IPS DF 4.7 (cell line): ENCODE data around the gene APOOL.
A peak's percentile ranks its signal among the peaks of the same experiment; 100 is the strongest.
"Not testable (repeated sequence)": the region's sequence is repeated elsewhere in the genome, so short reads cannot be mapped to it uniquely, and the experiment has no call there.

Experiments
- DNase-seq: peaks from one replicate; pipeline ENCODE4 v3.0.0-alpha.2; 2013; ENCODE audit warnings: low spot score; ENCODE audit errors: extremely low read depth

APOOL gene

DNA sequence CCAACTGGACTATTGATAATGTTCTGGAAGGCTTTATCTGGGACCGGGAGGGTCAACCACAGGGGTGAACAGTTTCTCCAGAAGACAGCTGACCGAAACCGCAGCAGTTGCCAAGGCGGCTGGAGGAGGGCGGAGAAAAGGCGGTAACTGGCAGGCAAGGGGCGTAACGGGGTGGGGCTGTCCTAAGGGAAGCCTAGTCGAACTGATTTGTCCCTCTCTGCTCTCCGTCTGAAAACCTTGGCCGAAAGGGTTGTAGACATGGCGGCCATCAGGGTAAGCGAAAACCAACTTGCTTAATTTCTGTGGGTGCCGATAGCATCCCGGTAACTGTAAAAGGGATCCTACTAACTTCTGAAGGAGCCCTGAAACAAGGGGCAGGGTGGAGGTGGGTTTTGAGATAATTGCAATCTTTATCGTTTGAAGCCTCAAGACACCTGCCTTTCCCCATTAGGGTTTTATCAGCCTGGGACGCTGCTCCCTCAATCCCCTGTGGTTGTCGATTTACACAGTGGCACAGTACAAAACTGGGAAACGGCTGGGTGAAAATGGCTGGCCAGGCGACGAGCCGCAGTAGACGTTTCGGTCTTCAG lies at the start of gene APOOL:
TSS of gene APOOL (plus strand) at position 223 of the 590 bp plus-strand sequence. CDS start at position 259, 36 bp downstream.
- peak; percentile 14 for DNase-seq

- DNase-seq, result no peak
Measured at GRCh38 chrX:84956304-84956703, 47.4 kb upstream of the APOOL start.

- no peak for DNase-seq
Measured at GRCh38 chrX:84974803-84975202, 28.9 kb upstream of the APOOL start.

DNA sequence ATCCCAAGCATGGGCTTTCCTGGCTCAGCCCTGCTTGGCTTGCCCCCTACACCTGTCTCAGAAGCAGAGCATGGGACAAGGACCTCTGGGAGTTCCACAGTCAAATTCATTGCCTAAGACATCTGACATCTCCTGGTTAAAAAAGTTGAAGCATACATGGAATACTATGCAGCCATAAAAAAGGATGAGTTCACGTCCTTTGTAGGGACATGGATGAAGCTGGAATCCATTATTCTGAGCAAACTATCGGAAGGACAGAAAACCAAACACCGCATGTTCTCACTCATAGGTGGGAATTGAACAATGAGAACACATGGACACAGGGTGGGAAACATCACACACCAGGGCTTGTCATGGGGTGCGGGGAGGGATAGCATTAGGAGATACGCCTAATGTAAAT lies 11.9 kb upstream of the APOOL start:
- not testable (repeated sequence) for DNase-seq

DNA sequence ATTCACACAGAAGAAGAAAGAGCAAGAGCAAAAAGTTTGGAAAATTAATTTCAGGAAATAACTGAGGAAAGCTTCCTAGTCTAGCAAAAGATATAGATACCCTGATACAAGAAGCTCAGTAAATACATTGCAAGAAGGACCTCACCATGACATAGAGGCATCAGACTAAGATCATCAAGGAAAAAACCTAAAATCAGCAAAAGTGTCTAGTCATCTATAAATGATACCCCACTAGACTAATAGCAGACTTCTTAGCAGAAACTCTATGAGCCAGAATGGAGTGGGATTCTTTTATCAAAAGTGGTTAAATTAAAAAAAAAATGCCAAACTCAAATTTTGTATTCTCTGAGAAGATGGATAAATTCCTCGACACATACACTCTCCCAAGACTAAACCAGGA lies 10.5 kb upstream of the APOOL start:
- no peak for DNase-seq

- no peak for DNase-seq
Measured at GRCh38 chrX:85001344-85001743, 2.3 kb upstream of the APOOL start.

DNA sequence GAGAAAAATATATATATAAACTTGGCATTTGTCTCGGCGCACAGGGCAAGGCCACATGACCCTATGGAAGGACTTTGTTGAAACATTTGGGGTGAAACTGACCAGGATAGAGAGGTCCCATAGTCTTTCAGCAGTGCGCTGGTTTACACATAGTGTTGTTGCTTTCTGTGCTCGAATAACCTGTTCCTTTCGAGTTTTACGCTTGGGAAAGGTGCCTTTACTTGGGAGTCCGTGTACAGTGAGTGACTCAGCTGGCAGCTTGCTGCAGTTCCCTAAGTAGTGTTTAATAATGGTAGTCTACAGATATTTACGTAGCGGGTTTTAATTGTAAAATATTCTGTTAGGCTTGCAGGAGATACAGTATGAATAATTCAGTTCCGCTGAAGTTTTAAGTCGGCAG lies 578 bp downstream of the APOOL start:
- no peak for DNase-seq

- no peak for DNase-seq
Measured at GRCh38 chrX:85012098-85012497, 8.4 kb downstream of the APOOL start.

DNA sequence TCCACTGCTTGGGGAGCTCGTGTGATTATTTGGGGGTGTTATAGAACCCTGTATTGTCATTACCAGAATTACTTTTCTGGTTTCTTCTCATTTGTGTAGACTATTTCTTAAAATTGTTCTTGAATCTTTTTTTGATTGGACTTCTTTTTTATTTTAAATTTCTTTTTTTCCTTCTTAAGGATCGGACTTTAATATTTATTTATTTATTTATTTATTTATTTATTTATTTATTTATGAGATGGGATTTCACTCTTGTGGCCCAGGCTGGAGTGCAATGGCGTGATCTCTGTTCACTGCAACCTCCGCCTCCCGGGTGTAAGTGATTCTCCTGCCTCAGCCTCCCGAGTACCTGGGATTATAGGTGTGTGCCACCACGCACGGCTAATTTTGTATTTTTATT lies 11.7 kb downstream of the APOOL start:
- DNase-seq, result not testable (repeated sequence)

DNA sequence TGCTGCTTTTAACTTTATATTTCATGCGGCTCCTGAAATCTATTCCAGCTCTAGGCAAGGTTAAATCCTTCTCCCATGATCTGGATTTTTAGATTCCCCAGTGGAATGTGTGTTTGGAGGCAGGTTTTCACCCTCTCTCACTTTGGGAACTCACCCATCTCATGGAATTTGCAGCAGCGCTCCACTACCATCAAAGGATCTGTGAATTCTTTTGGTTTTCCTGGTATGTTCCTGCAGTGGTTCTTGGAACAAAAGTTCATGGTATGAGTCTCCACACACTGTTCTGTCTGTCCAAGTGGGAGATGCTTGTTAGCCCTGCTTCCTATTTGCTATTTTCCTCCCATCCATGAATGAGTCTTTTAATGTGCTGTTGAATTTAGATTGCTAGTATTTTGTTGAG lies 14.0 kb downstream of the APOOL start:
- DNase-seq, result no peak

GRCh38 chrX:85018471-85018870 lies 14.8 kb downstream of the APOOL start:
- no peak for DNase-seq

DNA sequence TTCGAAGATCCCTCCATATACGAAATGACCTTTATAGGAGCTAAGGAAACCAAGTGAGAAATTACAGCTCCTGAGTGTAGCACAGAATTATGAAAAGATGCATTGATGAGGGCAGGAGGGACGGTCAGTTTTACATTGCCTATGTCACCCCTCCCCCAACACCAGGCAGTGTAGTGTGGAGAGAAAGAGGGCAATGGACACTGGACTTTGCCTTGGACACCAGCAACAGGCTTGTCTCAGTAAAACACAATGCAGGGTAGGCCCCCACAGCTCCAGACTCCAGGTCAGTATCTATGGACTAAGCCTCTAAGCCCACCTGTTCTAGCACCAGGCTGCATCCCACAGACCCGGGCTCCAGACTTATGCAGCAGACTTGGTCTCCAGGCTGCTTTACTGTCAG lies 16.5 kb downstream of the APOOL start:
- no peak for DNase-seq

GRCh38 chrX:85024044-85024443 lies 20.4 kb downstream of the APOOL start:
- DNase-seq, result no peak

GRCh38 chrX:85024562-85024961 lies 20.9 kb downstream of the APOOL start:
- no peak for DNase-seq

DNA sequence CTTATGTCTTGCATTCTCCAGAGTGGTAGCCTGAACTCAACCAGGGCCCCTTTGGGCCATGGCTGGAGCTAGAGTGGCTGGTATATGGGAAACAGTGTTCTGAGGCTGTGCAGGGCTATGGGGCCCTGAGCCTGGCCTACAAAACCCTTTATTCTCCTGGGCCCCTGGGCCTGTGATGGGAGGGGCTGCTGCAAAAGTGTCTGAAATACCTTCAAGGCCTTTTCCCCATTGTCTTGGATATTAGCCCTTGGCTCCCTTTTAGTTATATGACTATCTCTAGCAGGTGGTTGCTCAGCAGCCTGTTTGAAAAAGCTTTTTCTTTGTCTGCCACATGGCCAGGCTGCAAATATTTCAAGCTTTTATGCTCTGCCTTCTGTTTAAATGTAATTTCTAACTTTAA lies 22.5 kb downstream of the APOOL start:
- no peak for DNase-seq

DNA sequence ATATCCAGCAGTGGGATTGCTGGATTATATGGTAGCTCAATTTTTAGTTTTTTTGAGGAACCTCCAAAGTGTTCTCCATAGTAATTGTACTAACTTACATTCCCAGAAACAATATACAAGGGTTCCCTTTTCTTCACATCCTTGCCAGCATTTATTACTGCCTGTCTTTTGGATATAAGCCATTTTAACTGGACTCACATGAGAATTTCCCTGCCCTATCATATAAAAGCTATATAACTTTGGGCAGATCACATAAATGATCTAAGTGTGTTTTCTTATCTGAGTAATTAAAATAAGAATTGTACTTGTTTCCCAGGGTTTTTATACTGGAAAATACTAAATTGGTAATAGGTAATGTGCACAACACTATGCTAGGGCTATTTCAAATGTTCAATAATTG lies 25.4 kb downstream of the APOOL start:
- no peak for DNase-seq

- no peak for DNase-seq
Measured at GRCh38 chrX:85031505-85031904, 27.8 kb downstream of the APOOL start.

GRCh38 chrX:85037114-85037513 lies 33.4 kb downstream of the APOOL start:
- no peak for DNase-seq

DNA sequence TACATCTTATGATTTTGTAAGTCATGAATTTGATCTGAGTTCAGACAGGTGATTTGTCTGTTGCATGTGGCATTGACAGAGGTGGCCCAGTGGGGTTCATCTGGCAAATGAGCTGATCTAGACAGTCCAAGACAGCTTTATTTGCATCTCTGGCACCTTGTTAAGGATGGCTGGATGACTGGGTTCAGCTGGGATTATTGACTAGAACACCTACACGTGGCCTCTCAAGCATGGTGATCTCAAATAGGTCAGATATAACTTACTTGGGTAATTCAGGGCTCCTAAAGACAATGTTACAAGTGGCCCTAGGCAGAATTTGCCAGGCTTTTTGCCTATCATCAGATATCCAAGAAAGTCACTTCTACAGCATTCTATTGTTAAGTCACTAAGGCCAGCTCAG lies 48.0 kb downstream of the APOOL start:
- DNase-seq, result no peak

GRCh38 chrX:85052205-85052604 lies 48.5 kb downstream of the APOOL start:
- no peak for DNase-seq

- no peak for DNase-seq
Measured at GRCh38 chrX:85052636-85053343, 49.1 kb downstream of the APOOL start.

- no peak for DNase-seq
Measured at GRCh38 chrX:85065512-85066198, 62.0 kb downstream of the APOOL start.

GRCh38 chrX:85077247-85077646 lies 73.6 kb downstream of the APOOL start:
- DNase-seq, result not testable (repeated sequence)
